ENCODE data around the gene ACADVL. TPM values are rescaled to one million over a fixed set of nuclear protein-coding genes. Genes with fewer than 3 reads are reported as not detected.
A peak's percentile ranks its signal among the peaks of the same experiment; 100 is the strongest.

ACADVL gene
- total RNA-seq, 1 experiment from 2014 or later: 283 TPM

DNA sequence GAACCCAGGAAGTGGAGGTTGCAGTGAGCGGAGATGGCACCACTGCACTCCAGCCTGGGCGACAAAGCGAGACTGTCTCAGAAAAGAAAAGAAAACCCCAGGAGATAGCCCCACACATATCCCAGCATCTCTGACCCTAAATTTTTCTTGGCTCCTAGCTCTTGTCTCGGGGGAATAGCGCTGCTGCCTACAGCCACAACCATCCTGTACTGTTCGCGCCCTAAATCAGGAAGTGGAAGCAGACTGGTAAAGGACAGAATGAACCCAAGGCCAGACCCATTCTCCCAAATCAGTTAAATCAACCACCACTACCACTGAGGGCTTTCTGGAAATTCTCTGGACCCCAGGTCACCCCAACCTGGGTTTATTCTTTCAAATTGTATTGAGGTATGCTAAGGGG lies 30.1 kb downstream of the ACADVL start:
- Histone ChIP-seq H2BK15ac (ENCODE audit: low read depth, low read length) (no peak overlapping the region), H2BK120ac (ENCODE audit: low read depth, low read length, poor library complexity, severe bottlenecking) (no peak overlapping the region), H3K27ac (ENCODE audit: insufficient read length, low read depth, low read length) (no peak overlapping the region), H3K56ac (ENCODE audit: insufficient read length, low read depth, low read length) (no peak overlapping the region), H3K9ac (ENCODE audit: extremely low read depth, insufficient read length, low read length) (no peak overlapping the region), H3K23me2 (ENCODE audit: insufficient read length, low read depth, low read length, poor library complexity, severe bottlenecking) (peaks cover 6% of the 10 kb centered on the region), H4K8ac (replicated peaks; ENCODE audit: insufficient read length, low read depth, low read length) (no peak overlapping the region), H3K79me1 (ENCODE audit: insufficient read depth, low read depth, low read length, poor library complexity, severe bottlenecking) (peaks cover 13% of the 10 kb centered on the region), H3T11ph (ENCODE audit: low read length) (no peak overlapping the region), H3K4ac (ENCODE audit: low read depth, low read length) (no peak overlapping the region), H3K9me3 (ENCODE audit: control insufficient read depth, low read depth, low read length) (no peaks in the 10 kb centered on the region), H4K5ac (ENCODE audit: insufficient read length, low read depth, low read length) (no peak overlapping the region), H2AK5ac (ENCODE audit: insufficient read length, low read length) (no peak overlapping the region), H3K79me2 (ENCODE audit: insufficient read depth, low read length) (peaks cover 23% of the 10 kb centered on the region; the same call in 1 of the 2 replicates), H3K18ac (ENCODE audit: insufficient read length, low read depth, low read length) (no peak overlapping the region), H3K27me3 (ENCODE audit: insufficient read depth, low read length) (no peaks in the 10 kb centered on the region), H3K23ac (ENCODE audit: insufficient read length, low read depth, low read length) (no peak overlapping the region), H2BK5ac (ENCODE audit: insufficient read length, low read length) (no peak overlapping the region), H2BK12ac (ENCODE audit: insufficient read length, low read depth, low read length) (no peak overlapping the region), H4K91ac (ENCODE audit: insufficient read length, low read depth, low read length) (no peak overlapping the region), H2BK20ac (ENCODE audit: low read depth, low read length, poor library complexity, severe bottlenecking) (no peak overlapping the region), H3K14ac (ENCODE audit: insufficient read depth, low read length) (no peak overlapping the region), H3K4me2 (ENCODE audit: insufficient read depth, insufficient read length, low read length) (peak overlapping the region; percentile 79), H4K20me1 (ENCODE audit: control insufficient read depth, insufficient read depth, insufficient read length) (no peaks in the 10 kb centered on the region), H3K4me1 (ENCODE audit: insufficient read depth, low read length) (no peaks in the 10 kb centered on the region; the same call in 1 of the 2 replicates), H2AFZ (ENCODE audit: low read length) (no peak overlapping the region)
- Mint-ChIP-seq H3K4me3 (peak overlapping the region; percentile 90 to 95), H3K27me3 (ENCODE audit: low read depth) (no peaks in the 10 kb centered on the region), H3K9me3 (no peaks in the 10 kb centered on the region), H3K36me3 (ENCODE audit: insufficient read depth in 1 of 3, low read depth in 3 of 3) (peaks cover 21 to 39% (median 33%) of the 10 kb centered on the region in 3 experiments), H3K27ac (peak overlapping the region in 1 of 3 experiments; percentile 82; a peak in 3 of 7 replicates), H3K4me1 (peaks cover 31 to 34% of the 10 kb centered on the region in 2 experiments)
- no CpG with 5 or more reads among the region's 7 CpGs for WGBS (ENCODE audit: extremely low coverage, insufficient read length, low lambda C conversion rate)
- TF ChIP-seq CTCF (conservative IDR thresholded peaks at IDR 0.05): no peak
- no peak for DNase-seq
